Measurements from ENCODE around the gene DNM1.

DNM1 gene

DNA sequence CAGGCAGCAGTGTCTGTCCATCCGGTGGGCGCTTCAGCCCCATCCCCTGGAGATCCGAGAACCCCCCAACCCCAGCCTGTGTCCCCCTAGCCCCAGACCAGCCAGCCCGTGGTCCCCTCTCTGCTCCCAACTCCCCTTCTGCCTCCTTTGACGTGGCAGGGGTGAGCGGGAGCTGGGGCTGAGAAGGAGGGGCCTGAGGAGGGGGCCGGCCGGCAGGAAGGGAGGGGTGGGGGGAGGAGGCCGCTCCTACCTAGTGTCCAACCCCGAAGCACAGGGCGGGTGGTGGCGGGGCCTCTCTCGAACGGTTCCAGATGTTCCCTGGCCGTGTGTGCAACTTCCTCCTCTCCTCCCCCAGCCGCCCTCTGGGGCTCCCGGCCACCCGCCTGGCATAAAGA is 41.7 kb downstream of the DNM1 start:
- Histone ChIP-seq H3K4me3 (replicated peaks; ENCODE audit: insufficient read depth, low read length) (peak overlapping the region; percentile 34), H3K27ac (replicated peaks) (peak overlapping the region; percentile 95)
- DNase-seq (ENCODE audit: low read depth in 1 of 2, low spot score in 1 of 2): peak; percentile 89 to 97

GRCh38 chr9:128245421-128246151 is 42.4 kb downstream of the DNM1 start:
- Histone ChIP-seq H3K27me3 (ENCODE audit: insufficient read depth, poor library complexity, severe bottlenecking) (no peaks in the 10 kb centered on the region), H3K27ac (replicated peaks) (peak overlapping the region; percentile 95), H3K4me3 (replicated peaks; ENCODE audit: insufficient read depth, low read length) (no peak overlapping the region)
- peak; percentile 64 to 71 for DNase-seq (ENCODE audit: low read depth in 1 of 2, low spot score in 1 of 2)
- TF ChIP-seq GABPA (IDR thresholded peaks at IDR 0.05; ENCODE audit: low read depth) (no peak), CTCF (IDR thresholded peaks at IDR 0.05; ENCODE audit: insufficient read depth, low read length) (no peak), POLR2AphosphoS5 (IDR thresholded peaks at IDR 0.05; ENCODE audit: low read depth) (peak; percentile 77)

More for the DNA sequence above, 41.7 kb downstream of the DNM1 start:
- H3K27me3 ChIP-seq (ENCODE audit: insufficient read depth, poor library complexity, severe bottlenecking): no peaks in the 10 kb centered on the region
- TF ChIP-seq GABPA (IDR thresholded peaks at IDR 0.05; ENCODE audit: low read depth) (no peak), CTCF (IDR thresholded peaks at IDR 0.05; ENCODE audit: insufficient read depth, low read length) (no peak), REST (IDR thresholded peaks at IDR 0.05; ENCODE audit: insufficient replicate concordance, low read depth) (no peak), SPI1 (IDR thresholded peaks at IDR 0.05; ENCODE audit: borderline replicate concordance, low read depth) (no peak), POLR2AphosphoS5 (IDR thresholded peaks at IDR 0.05; ENCODE audit: low read depth) (no peak)

GRCh38 chr9:128246471-128246870 is 43.3 kb downstream of the DNM1 start:
- Histone ChIP-seq H3K27ac (replicated peaks) (peak overlapping the region; percentile 95), H3K27me3 (ENCODE audit: insufficient read depth, poor library complexity, severe bottlenecking) (peaks cover 3% of the 10 kb centered on the region), H3K4me3 (replicated peaks; ENCODE audit: insufficient read depth, low read length) (no peak overlapping the region)
- DNase-seq (ENCODE audit: low read depth in 1 of 2, low spot score in 1 of 2): peak; percentile 52 to 58
- TF ChIP-seq SPI1 (IDR thresholded peaks at IDR 0.05; ENCODE audit: borderline replicate concordance, low read depth) (peak; percentile 2; the same call in 1 of the 2 replicates), POLR2AphosphoS5 (IDR thresholded peaks at IDR 0.05; ENCODE audit: low read depth) (no peak), CTCF (IDR thresholded peaks at IDR 0.05; ENCODE audit: insufficient read depth, low read length) (no peak), REST (IDR thresholded peaks at IDR 0.05; ENCODE audit: insufficient replicate concordance, low read depth) (no peak)
